ENCODE data around the gene MARCHF10.

The MARCHF10 gene

DNA sequence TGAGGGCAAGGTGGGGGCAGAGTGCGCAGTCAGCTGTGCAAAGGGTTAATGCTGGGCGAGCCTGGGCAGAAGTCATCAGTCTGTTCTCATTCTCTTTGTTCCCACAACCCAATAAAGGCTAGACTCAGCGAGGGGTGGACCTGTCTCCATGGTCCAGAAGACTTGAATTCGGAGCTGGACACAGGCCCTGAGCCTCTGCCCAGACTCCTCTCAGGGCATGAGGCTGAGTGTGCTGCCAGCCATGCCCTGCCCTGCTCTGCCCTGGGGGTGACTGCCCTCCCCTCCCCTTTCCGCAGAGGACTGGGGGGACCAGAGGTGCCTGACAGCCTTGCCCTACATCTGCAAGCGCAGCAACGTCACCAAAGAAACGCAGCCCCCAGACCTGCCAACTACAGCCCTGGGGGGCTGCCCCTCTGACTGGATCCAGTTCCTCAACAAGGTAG lies 126.2 kb downstream of the MARCHF10 start:
- Histone ChIP-seq H3K27me3 (no peaks in the 10 kb centered on the region), H3K9me3 (no peaks in the 10 kb centered on the region), H3K27ac (no peak overlapping the region), H3K4me1 (peaks cover 0 to 4% (median 0%) of the 10 kb centered on the region in 4 donors), H3K4me3 (no peak overlapping the region), H3K36me3 (peaks cover 0 to 44% (median 6%) of the 10 kb centered on the region in 3 donors)
- DNase-seq: no peak
- TF ChIP-seq, protein P1, sequence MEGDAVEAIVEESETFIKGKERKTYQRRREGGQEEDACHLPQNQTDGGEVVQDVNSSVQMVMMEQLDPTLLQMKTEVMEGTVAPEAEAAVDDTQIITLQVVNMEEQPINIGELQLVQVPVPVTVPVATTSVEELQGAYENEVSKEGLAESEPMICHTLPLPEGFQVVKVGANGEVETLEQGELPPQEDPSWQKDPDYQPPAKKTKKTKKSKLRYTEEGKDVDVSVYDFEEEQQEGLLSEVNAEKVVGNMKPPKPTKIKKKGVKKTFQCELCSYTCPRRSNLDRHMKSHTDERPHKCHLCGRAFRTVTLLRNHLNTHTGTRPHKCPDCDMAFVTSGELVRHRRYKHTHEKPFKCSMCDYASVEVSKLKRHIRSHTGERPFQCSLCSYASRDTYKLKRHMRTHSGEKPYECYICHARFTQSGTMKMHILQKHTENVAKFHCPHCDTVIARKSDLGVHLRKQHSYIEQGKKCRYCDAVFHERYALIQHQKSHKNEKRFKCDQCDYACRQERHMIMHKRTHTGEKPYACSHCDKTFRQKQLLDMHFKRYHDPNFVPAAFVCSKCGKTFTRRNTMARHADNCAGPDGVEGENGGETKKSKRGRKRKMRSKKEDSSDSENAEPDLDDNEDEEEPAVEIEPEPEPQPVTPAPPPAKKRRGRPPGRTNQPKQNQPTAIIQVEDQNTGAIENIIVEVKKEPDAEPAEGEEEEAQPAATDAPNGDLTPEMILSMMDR (IDR thresholded peaks at IDR 0.05): no peak
- intact Hi-C loops (cut with DNase I; ENCODE audit: low total_unique reads): no loop called here

DNA sequence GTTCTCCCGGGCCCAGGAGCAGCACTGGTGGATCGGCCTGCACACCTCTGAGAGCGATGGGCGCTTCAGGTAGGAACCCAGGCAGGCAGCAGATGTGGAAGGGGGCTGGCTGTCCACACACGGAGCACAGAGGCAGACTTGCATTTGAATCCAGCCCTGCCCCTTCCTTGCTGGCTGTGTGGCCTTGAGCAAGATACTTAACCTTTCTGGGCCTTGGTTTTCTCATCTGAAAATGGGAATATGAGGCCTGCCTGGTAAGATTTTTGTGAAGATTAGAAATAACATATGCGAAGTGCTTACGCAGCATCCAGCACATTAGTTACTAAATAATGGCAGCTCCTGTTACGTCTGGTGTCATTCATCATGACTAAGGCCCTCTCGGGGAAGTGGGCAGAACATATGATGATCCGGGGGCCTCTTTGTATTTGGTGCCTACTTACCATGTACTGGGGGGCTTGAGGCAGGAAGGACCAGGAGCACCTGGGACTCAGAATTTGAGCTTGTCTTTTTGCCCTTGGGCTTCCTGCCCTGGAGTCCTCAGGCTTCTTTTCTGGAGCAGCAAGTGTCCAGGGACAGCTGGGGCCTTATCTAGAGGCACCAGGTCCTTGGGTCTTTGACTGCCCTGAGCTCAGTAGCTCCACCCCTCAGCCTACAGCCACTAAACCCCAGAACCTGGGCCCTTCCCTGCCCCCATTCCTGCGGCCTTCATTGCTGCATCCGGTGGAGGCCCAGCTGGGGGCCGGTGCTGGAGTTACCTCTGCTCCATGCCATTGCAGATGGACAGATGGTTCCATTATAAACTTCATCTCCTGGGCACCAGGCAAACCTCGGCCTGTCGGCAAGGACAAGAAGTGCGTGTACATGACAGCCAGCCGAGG lies 126.8 kb downstream of the MARCHF10 start:
- Histone ChIP-seq H3K4me1 (peaks cover 0 to 4% (median 0%) of the 10 kb centered on the region in 4 donors), H3K9me3 (no peaks in the 10 kb centered on the region), H3K27ac (no peak overlapping the region), H3K36me3 (peaks cover 0 to 50% (median 8%) of the 10 kb centered on the region in 3 donors), H3K27me3 (no peaks in the 10 kb centered on the region), H3K4me3 (no peak overlapping the region)
- TF ChIP-seq, protein P1 (IDR thresholded peaks at IDR 0.05): no peak
- intact Hi-C loops (cut with DNase I; ENCODE audit: low total_unique reads): no loop called here
- no peak for DNase-seq

DNA sequence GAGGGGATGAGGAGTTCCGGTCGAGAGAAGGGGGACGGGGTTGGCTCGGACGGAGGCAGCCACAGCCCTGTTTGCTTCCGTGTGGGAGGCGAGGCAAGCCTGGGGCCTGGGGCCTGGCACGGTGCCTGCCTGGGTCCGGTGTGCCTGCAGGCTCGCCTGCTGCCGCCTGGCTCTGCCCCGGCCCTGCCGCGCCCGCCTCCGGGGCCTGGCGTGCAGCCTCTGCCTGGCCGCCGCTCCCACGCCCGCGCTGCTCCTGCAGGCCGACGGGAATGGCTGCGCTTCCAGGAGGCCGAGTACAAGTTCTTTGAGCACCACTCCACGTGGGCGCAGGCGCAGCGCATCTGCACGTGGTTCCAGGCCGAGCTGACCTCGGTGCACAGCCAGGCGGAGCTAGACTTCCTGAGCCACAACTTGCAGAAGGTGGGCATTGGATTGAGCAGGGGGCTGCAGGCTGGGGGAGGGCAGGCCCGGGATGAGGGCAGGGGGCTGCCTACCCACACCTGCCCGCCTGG lies 127.5 kb downstream of the MARCHF10 start:
- TF ChIP-seq, protein P1 (IDR thresholded peaks at IDR 0.05): no peak
- no peak for DNase-seq

DNA sequence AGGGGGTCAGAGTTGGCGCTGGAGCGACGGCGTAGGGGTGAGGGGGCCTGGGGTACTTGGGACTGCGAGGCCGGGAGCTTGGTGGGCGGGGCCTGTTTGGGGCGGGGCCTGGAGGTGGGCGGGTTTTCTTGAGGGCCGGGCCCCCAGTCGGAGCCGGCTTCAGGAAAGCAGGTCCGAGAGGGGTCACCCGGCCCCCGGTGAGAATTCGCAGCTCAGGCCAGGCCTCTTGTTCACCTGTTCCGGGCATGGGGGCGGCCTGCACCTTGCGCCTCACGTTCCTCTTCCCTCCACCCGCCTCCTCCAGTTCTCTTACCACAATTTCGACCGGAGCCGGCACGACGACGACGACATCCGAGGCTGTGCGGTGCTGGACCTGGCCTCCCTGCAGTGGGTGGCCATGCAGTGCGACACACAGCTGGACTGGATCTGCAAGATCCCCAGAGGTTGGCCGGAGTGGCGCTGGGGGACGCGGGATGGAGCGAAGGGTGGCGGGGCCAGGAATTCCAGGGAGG lies 128.2 kb downstream of the MARCHF10 start:
- no peaks in the 10 kb centered on the region for H3K9me3 ChIP-seq
- TF ChIP-seq, protein P1 (IDR thresholded peaks at IDR 0.05): no peak
- intact Hi-C loops (cut with DNase I; ENCODE audit: low total_unique reads): no loop called here
- H3K27ac ChIP-seq: no peak overlapping the region
- peaks cover 0 to 56% (median 19%) of the 10 kb centered on the region in 3 donors for H3K36me3 ChIP-seq
- no peak for DNase-seq
- no peaks in the 10 kb centered on the region for H3K27me3 ChIP-seq
- peaks cover 0 to 9% (median 0%) of the 10 kb centered on the region in 4 donors for H3K4me1 ChIP-seq
- H3K4me3 ChIP-seq: no peak overlapping the region

More for the DNA sequence above, 127.5 kb downstream of the MARCHF10 start:
- no peaks in the 10 kb centered on the region for H3K27me3 ChIP-seq
- H3K27ac ChIP-seq: no peak overlapping the region
- peaks cover 0 to 4% (median 0%) of the 10 kb centered on the region in 4 donors for H3K4me1 ChIP-seq
- no peaks in the 10 kb centered on the region for H3K9me3 ChIP-seq
- no peak overlapping the region for H3K4me3 ChIP-seq
- intact Hi-C loops (cut with DNase I; ENCODE audit: low total_unique reads): no loop called here
- H3K36me3 ChIP-seq: peaks cover 0 to 51% (median 13%) of the 10 kb centered on the region in 3 donors

DNA sequence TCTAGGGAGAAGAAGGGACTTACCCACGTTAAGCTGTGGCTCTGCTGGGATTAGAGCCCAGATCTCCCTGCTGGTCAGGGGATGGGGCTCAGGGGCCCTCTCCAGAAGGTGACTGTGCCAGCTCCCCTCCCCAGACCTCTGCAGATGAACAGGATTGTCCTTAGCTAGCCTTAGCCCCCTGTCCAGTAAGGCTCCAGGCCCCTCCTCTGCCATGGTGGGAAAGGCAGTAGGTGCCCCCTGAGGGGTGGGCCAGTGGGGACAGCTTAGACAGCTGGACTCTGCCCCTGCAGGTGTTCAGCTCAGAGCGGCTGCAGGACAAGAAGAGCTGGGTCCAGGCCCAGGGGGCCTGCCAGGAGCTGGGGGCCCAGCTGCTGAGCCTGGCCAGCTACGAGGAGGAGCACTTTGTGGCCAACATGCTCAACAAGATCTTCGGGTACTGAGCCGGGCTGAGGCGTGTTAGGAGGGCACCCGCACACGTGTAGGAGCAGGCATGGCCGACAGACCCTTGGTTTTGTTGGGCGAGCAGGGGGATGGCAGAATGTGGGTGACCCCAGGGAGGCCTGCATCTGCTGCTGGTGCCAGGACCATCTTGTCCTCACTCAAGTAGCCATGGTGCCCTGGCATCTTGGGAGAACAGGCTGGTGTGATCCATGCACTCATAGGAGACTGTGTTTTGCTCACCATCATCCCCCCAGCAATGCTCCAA lies 129.7 kb downstream of the MARCHF10 start:
- Histone ChIP-seq H3K27ac (no peak overlapping the region), H3K27me3 (no peaks in the 10 kb centered on the region), H3K36me3 (peaks cover 0 to 61% (median 19%) of the 10 kb centered on the region in 3 donors), H3K4me1 (peaks cover 0 to 15% (median 0%) of the 10 kb centered on the region in 4 donors), H3K4me3 (no peak overlapping the region), H3K9me3 (no peaks in the 10 kb centered on the region)
- DNase-seq: no peak
- TF ChIP-seq, protein P1 (IDR thresholded peaks at IDR 0.05): no peak
- intact Hi-C loops (cut with DNase I; ENCODE audit: low total_unique reads): no loop called here

Measured in tibial artery (tissue), 4 donors.